Breast epithelium (tissue), 3 donors: Measurements from ENCODE around the gene OR52N5.

ENCODE experiments used
- POLR2A ChIP-seq: fragments of 450-650 bp; IDR thresholded peaks from one replicate; pipeline ENCODE4 v1.6.1; 2016; ENCODE audit warnings: antibody characterized with exemption, mild to moderate bottlenecking, moderate library complexity
- TF ChIP-seq, protein P1 (sequence below), 3 donors: fragments of 450-650 bp; IDR thresholded peaks; one replicate each; pipeline ENCODE4 v1.5.1; 2016 to 2017; ENCODE audit warnings: antibody characterized with exemption in 3 of 3, mild to moderate bottlenecking in 3 of 3, moderate library complexity in 3 of 3

DNA sequence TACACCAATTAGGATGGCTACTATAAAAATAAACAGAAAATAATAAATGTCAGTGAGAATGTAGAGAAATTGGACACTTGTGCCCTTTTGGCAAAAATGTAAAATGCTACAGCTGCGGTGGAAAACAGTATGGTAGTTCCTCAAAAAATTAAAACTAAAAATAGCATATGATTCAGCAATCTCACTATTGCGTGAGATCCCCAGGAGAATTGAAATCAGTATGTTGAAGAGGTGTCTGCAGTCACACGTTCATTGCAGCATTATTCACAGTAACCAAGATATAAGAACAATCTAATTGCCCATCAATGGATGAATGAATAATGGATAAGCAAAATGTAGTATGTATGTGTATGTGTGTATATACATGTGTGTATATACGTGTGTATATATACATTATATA, 32.4 kb upstream of the OR52N5 start:
- TF ChIP-seq, protein P1, sequence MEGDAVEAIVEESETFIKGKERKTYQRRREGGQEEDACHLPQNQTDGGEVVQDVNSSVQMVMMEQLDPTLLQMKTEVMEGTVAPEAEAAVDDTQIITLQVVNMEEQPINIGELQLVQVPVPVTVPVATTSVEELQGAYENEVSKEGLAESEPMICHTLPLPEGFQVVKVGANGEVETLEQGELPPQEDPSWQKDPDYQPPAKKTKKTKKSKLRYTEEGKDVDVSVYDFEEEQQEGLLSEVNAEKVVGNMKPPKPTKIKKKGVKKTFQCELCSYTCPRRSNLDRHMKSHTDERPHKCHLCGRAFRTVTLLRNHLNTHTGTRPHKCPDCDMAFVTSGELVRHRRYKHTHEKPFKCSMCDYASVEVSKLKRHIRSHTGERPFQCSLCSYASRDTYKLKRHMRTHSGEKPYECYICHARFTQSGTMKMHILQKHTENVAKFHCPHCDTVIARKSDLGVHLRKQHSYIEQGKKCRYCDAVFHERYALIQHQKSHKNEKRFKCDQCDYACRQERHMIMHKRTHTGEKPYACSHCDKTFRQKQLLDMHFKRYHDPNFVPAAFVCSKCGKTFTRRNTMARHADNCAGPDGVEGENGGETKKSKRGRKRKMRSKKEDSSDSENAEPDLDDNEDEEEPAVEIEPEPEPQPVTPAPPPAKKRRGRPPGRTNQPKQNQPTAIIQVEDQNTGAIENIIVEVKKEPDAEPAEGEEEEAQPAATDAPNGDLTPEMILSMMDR (IDR thresholded peaks at IDR 0.05): no peak
- no peak for TF ChIP-seq POLR2A
